Heart left ventricle (tissue), 13 donors: ENCODE data around the gene WDR5B.
"Not testable (repeated sequence)": the region's sequence is repeated elsewhere in the genome, so short reads cannot be mapped to it uniquely, and the experiment has no call there.

Source experiments
- POLR2A ChIP-seq, 2 donors: fragments of 450-650 bp; IDR thresholded peaks; one replicate each; pipeline ENCODE4 v1.6.1; 2017; ENCODE audit warnings: antibody characterized with exemption in 2 of 2, mild to moderate bottlenecking in 2 of 2, moderate library complexity in 2 of 2
- TF ChIP-seq, protein P1 (sequence below), 12 donors: fragments of 200-600 bp; sonication (generic) in 4 of 12; IDR thresholded peaks; one replicate each; pipeline versions ENCODE4 v1.5.0 to v1.8.0; 2018 to 2022; ENCODE audit warnings: antibody characterized with exemption in 12 of 12, mild to moderate bottlenecking in 5 of 12
- donor health status: ischemic (EF 13 %, LVEDD 7.1; RV severe dilation, severe dysfunction).
- donor health status: DM: no; HTN: yes; CAD: no.
- donor health status: DM: no; HTN: no; CAD: no.
- donor health status: ischemic (EF 25% LVEDD 6.9; RV normal size, moderate dysfunction).
- donor health status: ischemic (EF 25% LVEDD 5.7; RV mildly dilated, moderate dysfunction).
- donor health status: ischemic (EF 35%, LVEDD 5.7; RV mildly dilated, moderate dysfunction).
- donor health status: nonischemic (EF 11% LVEDD 7.7; RV severe dilation, severe dysfunction).
- donor health status: DM: yes; HTN: yes; CAD: no.
- donor health status: PGD.
- donor health status: ischemic (EF 29% LVEDD 5.4; RV normal size, mild dysfunction).
- donor health status: nonischemic (EF 23%, LVEDD 6.1; RV moderate dilation, normal function).

DNA sequence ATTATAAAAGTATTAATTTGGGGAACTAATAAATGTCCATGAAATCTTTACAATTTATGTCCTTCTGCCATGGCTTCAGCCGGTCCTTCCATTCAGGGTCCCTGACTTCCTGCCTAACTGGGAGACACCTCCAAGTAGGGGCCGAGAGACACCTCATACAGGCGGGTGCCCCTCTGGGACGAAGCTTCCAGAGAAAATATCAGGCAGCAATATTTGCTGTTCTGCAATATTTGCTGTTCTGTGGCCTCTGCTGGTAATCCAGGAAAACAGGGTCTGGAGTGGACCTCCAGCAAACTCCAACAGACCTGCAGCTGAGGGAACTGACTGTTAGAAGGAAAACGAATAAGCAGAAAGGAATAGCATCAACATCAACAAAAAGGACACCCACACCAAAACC, 28.6 kb upstream of the WDR5B start:
- TF ChIP-seq POLR2A (IDR thresholded peaks at IDR 0.05), result not testable (repeated sequence)
- TF ChIP-seq, protein P1, sequence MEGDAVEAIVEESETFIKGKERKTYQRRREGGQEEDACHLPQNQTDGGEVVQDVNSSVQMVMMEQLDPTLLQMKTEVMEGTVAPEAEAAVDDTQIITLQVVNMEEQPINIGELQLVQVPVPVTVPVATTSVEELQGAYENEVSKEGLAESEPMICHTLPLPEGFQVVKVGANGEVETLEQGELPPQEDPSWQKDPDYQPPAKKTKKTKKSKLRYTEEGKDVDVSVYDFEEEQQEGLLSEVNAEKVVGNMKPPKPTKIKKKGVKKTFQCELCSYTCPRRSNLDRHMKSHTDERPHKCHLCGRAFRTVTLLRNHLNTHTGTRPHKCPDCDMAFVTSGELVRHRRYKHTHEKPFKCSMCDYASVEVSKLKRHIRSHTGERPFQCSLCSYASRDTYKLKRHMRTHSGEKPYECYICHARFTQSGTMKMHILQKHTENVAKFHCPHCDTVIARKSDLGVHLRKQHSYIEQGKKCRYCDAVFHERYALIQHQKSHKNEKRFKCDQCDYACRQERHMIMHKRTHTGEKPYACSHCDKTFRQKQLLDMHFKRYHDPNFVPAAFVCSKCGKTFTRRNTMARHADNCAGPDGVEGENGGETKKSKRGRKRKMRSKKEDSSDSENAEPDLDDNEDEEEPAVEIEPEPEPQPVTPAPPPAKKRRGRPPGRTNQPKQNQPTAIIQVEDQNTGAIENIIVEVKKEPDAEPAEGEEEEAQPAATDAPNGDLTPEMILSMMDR (IDR thresholded peaks at IDR 0.05), result not testable (repeated sequence)
